CD4-positive, alpha-beta T cell (primary cell): ENCODE results near the gene ATRX. TPM values are rescaled to one million over a fixed set of nuclear protein-coding genes. Genes with fewer than 3 reads are reported as not detected.
A peak's percentile ranks its signal among the peaks of the same experiment; 100 is the strongest.

Experiments used
- ATAC-seq: fragments of 200-7000 bp; cut with Tn5 transposase; one replicate; pipeline ENCODE4 v1.10.0; 2022; ENCODE audit warnings: mild to moderate bottlenecking; ENCODE audit not compliant: poor library complexity
- CTCF ChIA-PET: fragments of 350-600 bp; sonication (Branson Sonifier 250); formaldehyde crosslinking; loops from one replicate; lab custom pipeline; 2021; ENCODE audit warnings: antibody characterized with exemption, inconsistent platforms; lab: Charles Lee
- POLR2A ChIA-PET: fragments of 350-600 bp; sonication (Branson Sonifier 250); formaldehyde crosslinking; loops from one replicate; lab custom pipeline; 2021; ENCODE audit warnings: antibody characterized with exemption, inconsistent platforms; lab: Charles Lee
- DNase-seq, 14 experiments: peaks; one replicate each; pipeline ENCODE4 v3.0.0-alpha.2; 2013 to 2020; ENCODE audit warnings: mixed read lengths in 2 of 14
- H3K27ac ChIP-seq, 2 donors: one replicate each; pipeline versions ENCODE4 v1.5.1 to v1.7.0; 2013; ENCODE audit warnings: low read length in 2 of 2, low read depth in 1 of 2, mild to moderate bottlenecking in 1 of 2
- H3K27me3 ChIP-seq, 2 experiments: 1 replicate in 1 of 2; 2 replicates in 1 of 2; pipeline versions ENCODE4 v1.6.1 to v1.7.0; 2013; ENCODE audit warnings: low read length in 2 of 2, control low read depth in 1 of 2, mild to moderate bottlenecking in 1 of 2, moderate library complexity in 1 of 2; ENCODE audit not compliant: insufficient read depth in 2 of 2, control insufficient read depth in 1 of 2
- H3K36me3 ChIP-seq: one replicate; pipeline ENCODE4 v1.6.1; 2013; ENCODE audit warnings: low read length, control low read depth; ENCODE audit not compliant: insufficient read depth
- H3K4me1 ChIP-seq: one replicate; pipeline ENCODE4 v1.6.1; 2013; ENCODE audit warnings: low read length, control low read depth; ENCODE audit not compliant: insufficient read depth
- H3K4me3 ChIP-seq: one replicate; pipeline ENCODE4 v1.5.1; 2013; ENCODE audit warnings: mild to moderate bottlenecking, low read length, moderate library complexity
- H3K9me3 ChIP-seq, 2 experiments: 1 replicate in 1 of 2; 2 replicates in 1 of 2; pipeline versions ENCODE4 v1.6.1 to v1.7.0; 2013; ENCODE audit warnings: low read length in 2 of 2, mild to moderate bottlenecking in 2 of 2, control low read depth in 1 of 2, moderate library complexity in 1 of 2; ENCODE audit not compliant: control insufficient read depth in 1 of 2, insufficient read depth in 1 of 2
- H3K27ac Mint-ChIP-seq: one replicate; pipeline ENCODE4 v1.8.0; 2020; ENCODE audit warnings: mixed read lengths
- H3K27me3 Mint-ChIP-seq: one replicate; pipeline ENCODE4 v1.8.0; 2021; ENCODE audit warnings: mixed read lengths
- H3K36me3 Mint-ChIP-seq: one replicate; pipeline ENCODE4 v1.8.0; 2021; ENCODE audit warnings: low read depth, mixed read lengths
- H3K4me1 Mint-ChIP-seq: one replicate; pipeline ENCODE4 v1.8.0; 2021; ENCODE audit warnings: low read depth, mixed read lengths
- H3K4me3 Mint-ChIP-seq: one replicate; pipeline ENCODE4 v1.8.0; 2020; ENCODE audit warnings: mild to moderate bottlenecking, mixed read lengths
- H3K9me3 Mint-ChIP-seq: one replicate; pipeline ENCODE4 v1.8.0; 2020; ENCODE audit warnings: mixed read lengths
- CTCF ChIP-seq: fragments of 200-600 bp; IDR thresholded peaks from one replicate; pipeline ENCODE4 v1.8.0; 2022; ENCODE audit warnings: antibody characterized with exemption, mild to moderate bottlenecking
- intact Hi-C, 2 experiments: fragments of 100-400 bp; cut with DNase I in 1 of 2; cut with micrococcal nuclease in 1 of 2; formaldehyde crosslinking; loops; one replicate each; pipeline versions ENCODE4 v1.15.1 to v1.9.0; 2023 to 2025; cut with DNase I, micrococcal nuclease
- total RNA-seq, 174 experiments: library from RNA in 2 of 174; stranded (reverse) in 2 of 174; gene quantifications; one replicate each; pipeline ENCODE4 v1.2.3 and lab custom pipeline; 2021 to 2026

Gene ATRX
- total RNA-seq, 2 experiments from 2014 or later, result 72.7 to 79.5 TPM

- Histone ChIP-seq H3K27me3 (no peaks in the 10 kb centered on the region), H3K27ac (no peak overlapping the region), H3K36me3 (no peaks in the 10 kb centered on the region), H3K4me1 (peaks cover 3% of the 10 kb centered on the region), H3K9me3 (no peaks in the 10 kb centered on the region), H3K4me3 (no peak overlapping the region)
- no peak overlapping the region for H3K4me3 Mint-ChIP-seq
- TF ChIP-seq CTCF, result no peak
- H3K36me3 Mint-ChIP-seq, result no peaks in the 10 kb centered on the region
- ChIA-PET POLR2A (no interaction called here), CTCF (no interaction called here)
- H3K27me3 Mint-ChIP-seq, result no peaks in the 10 kb centered on the region
- H3K9me3 Mint-ChIP-seq, result no peaks in the 10 kb centered on the region
- no peak for ATAC-seq
- peak overlapping the region; percentile 14 for H3K27ac Mint-ChIP-seq
- H3K4me1 Mint-ChIP-seq, result peaks cover 42% of the 10 kb centered on the region
- intact Hi-C loops, result no loop called here
- no peak for DNase-seq
Observed at GRCh38 chrX:77749695-77750094, 36.3 kb downstream of the ATRX start.

- ATAC-seq (no peak), DNase-seq (no peak)
- Mint-ChIP-seq H3K4me3 (peak overlapping the region; percentile 12), H3K27ac (peak overlapping the region; percentile 85), H3K36me3 (peaks cover 5% of the 10 kb centered on the region), H3K4me1 (peaks cover 71% of the 10 kb centered on the region), H3K9me3 (no peaks in the 10 kb centered on the region), H3K27me3 (no peaks in the 10 kb centered on the region)
- CTCF ChIA-PET, result no interaction called here
- no peak overlapping the region for H3K27ac ChIP-seq
- no peaks in the 10 kb centered on the region for H3K36me3 ChIP-seq
- intact Hi-C loops, result no loop called here
- H3K4me1 ChIP-seq, result peaks cover 21% of the 10 kb centered on the region
- H3K9me3 ChIP-seq, result no peaks in the 10 kb centered on the region
- no peak for TF ChIP-seq CTCF
- POLR2A ChIA-PET, result no interaction called here
- H3K27me3 ChIP-seq, result no peaks in the 10 kb centered on the region
- H3K4me3 ChIP-seq, result no peak overlapping the region
Observed at GRCh38 chrX:77743720-77744119, 42.3 kb downstream of the ATRX start.

GRCh38 chrX:77742788-77743476, 43.1 kb downstream of the ATRX start:
- H3K4me1 ChIP-seq, result peaks cover 21% of the 10 kb centered on the region
- no peaks in the 10 kb centered on the region for H3K27me3 ChIP-seq
- ChIA-PET CTCF (no interaction called here), POLR2A (no interaction called here)
- no peaks in the 10 kb centered on the region for H3K9me3 ChIP-seq
- H3K36me3 Mint-ChIP-seq, result peaks cover 5% of the 10 kb centered on the region
- H3K36me3 ChIP-seq, result no peaks in the 10 kb centered on the region
- H3K4me3 Mint-ChIP-seq, result no peak overlapping the region
- no peak overlapping the region for H3K27ac ChIP-seq
- peaks cover 66% of the 10 kb centered on the region for H3K4me1 Mint-ChIP-seq
- DNase-seq (no peak), ATAC-seq (no peak)
- H3K4me3 ChIP-seq, result no peak overlapping the region
- intact Hi-C loops, result no loop called here
- H3K9me3 Mint-ChIP-seq, result no peaks in the 10 kb centered on the region
- peak overlapping the region; percentile 85 for H3K27ac Mint-ChIP-seq
- H3K27me3 Mint-ChIP-seq, result no peaks in the 10 kb centered on the region
- no peak for TF ChIP-seq CTCF
